Neural progenitor cell (in vitro differentiated cells): ENCODE measurements around the gene CD22.

Experiments used
- EZH2 ChIP-seq: fragments of 200-600 bp; sonication (generic); IDR thresholded peaks from 2 replicates; pipeline ENCODE4 v1.6.1; 2017; ENCODE audit warnings: antibody characterized with exemption, mild to moderate bottlenecking, moderate library complexity
- EZH2phosphoT487 ChIP-seq: fragments of 200-600 bp; sonication (generic); IDR thresholded peaks from 2 replicates; pipeline ENCODE4 v1.6.1; 2017; ENCODE audit warnings: antibody characterized with exemption
- TF ChIP-seq, protein P1 (sequence below): fragments of 200-600 bp; sonication (generic); IDR thresholded peaks from 2 replicates; pipeline ENCODE4 v1.5.1; 2017; ENCODE audit warnings: antibody characterized with exemption, mild to moderate bottlenecking

DNA sequence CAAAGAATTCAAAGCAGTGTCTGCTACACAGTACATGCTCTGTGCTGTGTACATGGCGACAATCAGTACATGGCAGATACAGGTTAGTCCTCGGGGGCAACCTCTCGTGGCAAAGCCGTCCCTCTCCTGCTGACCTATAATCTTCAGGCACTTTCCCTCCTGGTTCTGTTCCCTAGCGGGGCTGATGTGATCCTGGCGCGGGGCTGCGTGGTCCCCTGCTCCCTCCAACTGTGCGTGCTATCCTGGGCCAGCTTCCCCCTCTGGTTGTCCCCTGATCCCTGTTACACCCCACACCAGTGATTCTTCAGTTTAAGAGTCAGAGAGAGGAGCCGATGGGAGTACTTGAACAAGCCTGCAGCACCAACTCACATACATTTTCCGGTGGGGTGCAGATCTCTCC, 25.0 kb upstream of the CD22 start:
- TF ChIP-seq, protein P1, sequence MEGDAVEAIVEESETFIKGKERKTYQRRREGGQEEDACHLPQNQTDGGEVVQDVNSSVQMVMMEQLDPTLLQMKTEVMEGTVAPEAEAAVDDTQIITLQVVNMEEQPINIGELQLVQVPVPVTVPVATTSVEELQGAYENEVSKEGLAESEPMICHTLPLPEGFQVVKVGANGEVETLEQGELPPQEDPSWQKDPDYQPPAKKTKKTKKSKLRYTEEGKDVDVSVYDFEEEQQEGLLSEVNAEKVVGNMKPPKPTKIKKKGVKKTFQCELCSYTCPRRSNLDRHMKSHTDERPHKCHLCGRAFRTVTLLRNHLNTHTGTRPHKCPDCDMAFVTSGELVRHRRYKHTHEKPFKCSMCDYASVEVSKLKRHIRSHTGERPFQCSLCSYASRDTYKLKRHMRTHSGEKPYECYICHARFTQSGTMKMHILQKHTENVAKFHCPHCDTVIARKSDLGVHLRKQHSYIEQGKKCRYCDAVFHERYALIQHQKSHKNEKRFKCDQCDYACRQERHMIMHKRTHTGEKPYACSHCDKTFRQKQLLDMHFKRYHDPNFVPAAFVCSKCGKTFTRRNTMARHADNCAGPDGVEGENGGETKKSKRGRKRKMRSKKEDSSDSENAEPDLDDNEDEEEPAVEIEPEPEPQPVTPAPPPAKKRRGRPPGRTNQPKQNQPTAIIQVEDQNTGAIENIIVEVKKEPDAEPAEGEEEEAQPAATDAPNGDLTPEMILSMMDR: no peak
- TF ChIP-seq EZH2phosphoT487 (no peak), EZH2 (no peak)
